ENCODE measurements around the gene TRNAU1AP. TPM values are rescaled to one million over a fixed set of nuclear protein-coding genes. Genes with fewer than 3 reads are reported as not detected.
"Not testable (repeated sequence)": the region's sequence is repeated elsewhere in the genome, so short reads cannot be mapped to it uniquely, and the experiment has no call there.

Gene TRNAU1AP
- total and polyA plus RNA-seq, 7 experiments from 2014 or later, result 26.5 to 52.5 (median 30.9) TPM

DNA sequence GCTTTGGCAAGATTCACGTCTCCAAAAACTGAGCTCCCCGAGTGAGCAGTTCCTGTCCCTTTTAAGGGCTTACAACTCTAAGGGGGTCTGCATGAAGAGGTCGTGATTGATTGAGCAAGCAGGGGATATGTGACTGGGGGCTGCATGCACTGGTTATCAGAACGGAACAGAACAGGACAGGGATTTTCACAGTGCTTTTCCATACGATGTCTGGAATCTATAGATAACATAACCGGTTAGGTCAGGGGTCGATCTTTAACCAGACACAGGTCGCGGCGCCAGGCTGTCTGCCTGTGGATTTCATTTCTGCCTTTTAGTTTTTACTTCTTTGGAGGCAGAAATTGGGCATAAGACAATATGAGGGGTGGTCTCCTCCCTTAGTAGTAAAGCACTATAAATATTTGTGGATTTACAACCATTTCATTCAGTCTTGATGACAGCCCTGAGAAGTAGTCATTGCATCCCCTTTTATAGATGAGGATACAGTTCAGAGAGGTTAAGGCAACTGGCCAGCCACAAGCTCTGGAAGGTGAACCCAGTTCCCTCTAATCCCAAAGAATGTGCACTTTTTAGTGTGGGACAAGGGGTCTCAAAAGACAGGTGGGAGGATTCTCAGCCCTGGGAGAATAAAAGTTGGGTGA is 27.8 kb upstream of the TRNAU1AP start:
- H3K36me3 ChIP-seq (ENCODE audit: control insufficient read depth in 2 of 3, insufficient read depth in 3 of 3, low read length in 3 of 3); H3K9me3 ChIP-seq (ENCODE audit: control insufficient read depth in 2 of 3, low read length in 3 of 3); DNase-seq; intact Hi-C loops (cut with micrococcal nuclease); ATAC-seq; H3K4me1 ChIP-seq (ENCODE audit: control insufficient read depth in 2 of 2, insufficient read depth in 2 of 2, low read length in 2 of 2); H3K27me3 ChIP-seq (ENCODE audit: control insufficient read depth in 2 of 2, insufficient read depth in 2 of 2, low read length in 2 of 2); H3K4me3 Mint-ChIP-seq; H3K9me3 Mint-ChIP-seq; CTCF ChIA-PET; H3K27ac ChIP-seq (ENCODE audit: low read depth, low read length); H3K4me3 ChIP-seq (ENCODE audit: low read length); H3K27me3 Mint-ChIP-seq; H3K27ac Mint-ChIP-seq: not testable (repeated sequence)
- POLR2A ChIA-PET, result interaction anchor here (0.6 kb wide), 1 partner anchor 628 kb away, joined by 5 read pairs; no protein-coding TSS in a partner anchor
- peaks cover 0 to 26% (median 7%) of the 10 kb centered on the region in 7 donors for H3K4me1 Mint-ChIP-seq
- H3K36me3 Mint-ChIP-seq, result peaks cover 0 to 12% (median 0%) of the 10 kb centered on the region in 5 donors

DNA sequence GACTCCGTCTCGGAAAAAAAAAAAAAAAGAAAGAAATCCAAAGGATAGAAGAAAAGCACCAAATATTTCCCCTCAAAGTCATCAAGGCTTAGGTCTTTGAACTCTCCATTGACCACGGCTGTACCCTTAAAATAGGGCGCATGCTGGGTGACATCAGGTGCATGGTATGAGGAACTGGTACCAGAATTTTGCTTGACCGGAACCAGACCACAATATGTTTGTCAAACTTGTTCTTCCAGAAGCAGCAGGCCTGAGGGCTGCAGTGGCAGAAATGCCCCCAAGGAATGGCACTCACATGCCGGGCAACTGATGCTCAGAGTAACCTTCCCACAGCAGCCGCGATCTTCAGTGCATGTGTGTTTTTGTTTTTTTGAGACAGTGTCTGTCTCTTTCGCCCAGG is 26.0 kb upstream of the TRNAU1AP start:
- Histone ChIP-seq H3K4me1 (ENCODE audit: control insufficient read depth in 2 of 2, insufficient read depth in 2 of 2, low read length in 2 of 2) (no peaks in the 10 kb centered on the region), H3K9me3 (ENCODE audit: control insufficient read depth in 2 of 3, low read length in 3 of 3) (no peaks in the 10 kb centered on the region), H3K36me3 (ENCODE audit: control insufficient read depth in 2 of 3, insufficient read depth in 3 of 3, low read length in 3 of 3) (peaks cover 0 to 14% (median 1%) of the 10 kb centered on the region in 3 experiments), H3K27ac (ENCODE audit: low read depth, low read length) (no peak overlapping the region), H3K4me3 (ENCODE audit: low read length) (no peak overlapping the region), H3K27me3 (ENCODE audit: control insufficient read depth in 2 of 2, insufficient read depth in 2 of 2, low read length in 2 of 2) (no peaks in the 10 kb centered on the region)
- CTCF ChIA-PET, result no interaction called here
- H3K36me3 Mint-ChIP-seq, result peaks cover 3 to 12% (median 6%) of the 10 kb centered on the region in 5 donors
- no peak overlapping the region for H3K27ac Mint-ChIP-seq
- ATAC-seq, result no peak
- POLR2A ChIA-PET, result interaction anchor here (0.6 kb wide), 1 partner anchor 35 kb away, joined by 4 read pairs; no protein-coding TSS in a partner anchor
- DNase-seq, result no peak
- intact Hi-C loops (cut with micrococcal nuclease), result no loop called here
- peaks cover 0 to 18% (median 3%) of the 10 kb centered on the region in 7 donors for H3K4me1 Mint-ChIP-seq
- no peaks in the 10 kb centered on the region for H3K27me3 Mint-ChIP-seq
- no peak overlapping the region for H3K4me3 Mint-ChIP-seq
- no peaks in the 10 kb centered on the region for H3K9me3 Mint-ChIP-seq

DNA sequence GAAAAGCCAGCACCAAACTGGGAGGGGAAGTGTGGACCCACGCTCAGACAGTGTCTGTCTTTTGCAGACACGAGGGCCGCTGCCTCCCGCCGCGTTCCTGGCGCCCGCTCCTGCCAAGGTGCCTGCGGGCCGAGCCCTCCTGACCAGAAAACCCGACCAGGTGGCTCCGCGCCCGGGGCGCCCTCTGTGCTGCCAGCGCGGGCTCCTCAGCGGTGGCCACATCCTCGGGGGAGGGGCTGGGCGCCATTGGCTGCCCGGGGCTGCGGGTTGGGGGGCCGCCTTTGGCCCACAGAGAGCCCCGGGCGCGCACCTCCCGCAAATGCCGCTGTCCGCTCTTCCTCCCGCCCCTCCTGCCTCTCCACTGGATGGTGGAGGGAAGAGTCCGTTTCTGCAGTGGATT is 22.4 kb upstream of the TRNAU1AP start:
- Mint-ChIP-seq H3K9me3 (no peaks in the 10 kb centered on the region), H3K4me1 (peaks cover 0 to 2% (median 0%) of the 10 kb centered on the region in 7 donors), H3K27ac (no peak overlapping the region), H3K4me3 (no peak overlapping the region), H3K27me3 (no peaks in the 10 kb centered on the region), H3K36me3 (peaks cover 3 to 17% (median 8%) of the 10 kb centered on the region in 5 donors)
- no peaks in the 10 kb centered on the region for H3K4me1 ChIP-seq (ENCODE audit: control insufficient read depth in 2 of 2, insufficient read depth in 2 of 2, low read length in 2 of 2)
- H3K9me3 ChIP-seq (ENCODE audit: control insufficient read depth in 2 of 3, low read length in 3 of 3), result no peaks in the 10 kb centered on the region
- peaks cover 0 to 24% (median 7%) of the 10 kb centered on the region in 3 experiments for H3K36me3 ChIP-seq (ENCODE audit: control insufficient read depth in 2 of 3, insufficient read depth in 3 of 3, low read length in 3 of 3)
- ATAC-seq, result no peak
- ChIA-PET POLR2A (interaction anchor here (0.7 kb wide), 1 partner anchor 38 kb away, joined by 3 read pairs; no protein-coding TSS in a partner anchor), CTCF (interaction anchor here (0.6 kb wide), 1 partner anchor 51 kb away, joined by 3 read pairs; no protein-coding TSS in a partner anchor)
- no peak overlapping the region for H3K4me3 ChIP-seq (ENCODE audit: low read length)
- intact Hi-C loops (cut with micrococcal nuclease), result no loop called here
- H3K27me3 ChIP-seq (ENCODE audit: control insufficient read depth in 2 of 2, insufficient read depth in 2 of 2, low read length in 2 of 2), result no peaks in the 10 kb centered on the region
- H3K27ac ChIP-seq (ENCODE audit: low read depth, low read length), result no peak overlapping the region
- no peak for DNase-seq

DNA sequence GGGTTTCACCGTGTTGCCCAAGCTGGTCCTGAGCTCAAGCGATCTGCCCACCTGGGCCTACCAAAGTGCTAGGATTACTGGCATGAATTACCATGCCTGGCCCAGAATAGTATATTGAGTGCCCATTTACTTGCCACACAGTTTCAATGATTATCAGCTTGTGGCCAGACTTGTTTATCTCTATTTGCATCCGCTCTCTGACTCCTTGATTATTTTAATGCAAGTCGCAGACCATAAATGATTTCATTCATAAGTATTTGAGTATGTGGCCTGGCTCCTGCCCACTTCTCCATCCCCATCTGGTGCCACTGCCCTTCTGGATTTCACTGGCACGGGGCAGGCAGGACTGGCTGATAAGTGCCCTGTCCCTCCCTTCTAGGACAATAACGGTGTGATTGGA is 18.2 kb upstream of the TRNAU1AP start:
- H3K27ac ChIP-seq (ENCODE audit: low read depth, low read length), result no peak overlapping the region
- no peak for ATAC-seq
- peaks cover 0 to 42% (median 7%) of the 10 kb centered on the region in 3 experiments for H3K36me3 ChIP-seq (ENCODE audit: control insufficient read depth in 2 of 3, insufficient read depth in 3 of 3, low read length in 3 of 3)
- no peaks in the 10 kb centered on the region for H3K27me3 ChIP-seq (ENCODE audit: control insufficient read depth in 2 of 2, insufficient read depth in 2 of 2, low read length in 2 of 2)
- no peaks in the 10 kb centered on the region for H3K27me3 Mint-ChIP-seq
- ChIA-PET POLR2A (interaction anchor here (0.6 kb wide), 1 partner anchor 28 kb away, joined by 3 read pairs; no protein-coding TSS in a partner anchor), CTCF (no interaction called here)
- no peaks in the 10 kb centered on the region for H3K9me3 ChIP-seq (ENCODE audit: control insufficient read depth in 2 of 3, low read length in 3 of 3)
- H3K27ac Mint-ChIP-seq, result no peak overlapping the region
- H3K36me3 Mint-ChIP-seq, result peaks cover 3 to 24% (median 9%) of the 10 kb centered on the region in 5 donors
- H3K4me3 ChIP-seq (ENCODE audit: low read length), result no peak overlapping the region
- no peak for DNase-seq
- H3K4me1 ChIP-seq (ENCODE audit: control insufficient read depth in 2 of 2, insufficient read depth in 2 of 2, low read length in 2 of 2), result no peaks in the 10 kb centered on the region
- peaks cover 0 to under 1% (median 0%) of the 10 kb centered on the region in 7 donors for H3K4me1 Mint-ChIP-seq
- H3K9me3 Mint-ChIP-seq, result no peaks in the 10 kb centered on the region
- intact Hi-C loops (cut with micrococcal nuclease), result no loop called here
- H3K4me3 Mint-ChIP-seq, result no peak overlapping the region

DNA sequence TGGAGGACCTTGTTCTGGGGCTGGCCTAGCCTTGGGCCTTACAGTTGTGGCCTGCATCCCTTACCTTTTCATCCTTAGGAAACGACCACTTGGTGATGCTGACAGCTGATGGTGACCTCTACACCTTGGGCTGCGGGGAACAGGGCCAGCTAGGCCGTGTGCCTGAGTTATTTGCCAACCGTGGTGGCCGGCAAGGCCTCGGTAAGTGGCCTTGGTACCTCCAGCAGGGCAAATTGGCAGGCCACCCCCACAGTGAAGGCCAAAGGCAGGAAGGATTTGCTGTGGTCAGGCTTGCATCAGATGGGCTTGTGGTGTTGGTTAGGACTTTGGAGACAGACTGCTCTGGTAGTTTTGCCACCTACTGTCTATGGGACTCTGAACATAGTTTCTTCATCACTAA is 17.7 kb upstream of the TRNAU1AP start:
- H3K27me3 Mint-ChIP-seq, result no peaks in the 10 kb centered on the region
- H3K36me3 ChIP-seq (ENCODE audit: control insufficient read depth in 2 of 3, insufficient read depth in 3 of 3, low read length in 3 of 3), result peaks cover 0 to 37% (median 7%) of the 10 kb centered on the region in 3 experiments
- no peak overlapping the region for H3K27ac ChIP-seq (ENCODE audit: low read depth, low read length)
- H3K4me1 Mint-ChIP-seq, result no peaks in the 10 kb centered on the region
- POLR2A ChIA-PET, result interaction anchor here (0.6 kb wide), 1 partner anchor 28 kb away, joined by 3 read pairs; no protein-coding TSS in a partner anchor
- intact Hi-C loops (cut with micrococcal nuclease), result no loop called here
- ATAC-seq (no peak), DNase-seq (no peak)
- H3K27me3 ChIP-seq (ENCODE audit: control insufficient read depth in 2 of 2, insufficient read depth in 2 of 2, low read length in 2 of 2), result no peaks in the 10 kb centered on the region
- no peak overlapping the region for H3K4me3 ChIP-seq (ENCODE audit: low read length)
- H3K36me3 Mint-ChIP-seq, result peaks cover 3 to 24% (median 9%) of the 10 kb centered on the region in 5 donors
- H3K4me3 Mint-ChIP-seq, result no peak overlapping the region
- H3K4me1 ChIP-seq (ENCODE audit: control insufficient read depth in 2 of 2, insufficient read depth in 2 of 2, low read length in 2 of 2), result no peaks in the 10 kb centered on the region
- H3K9me3 Mint-ChIP-seq, result no peaks in the 10 kb centered on the region
- H3K9me3 ChIP-seq (ENCODE audit: control insufficient read depth in 2 of 3, low read length in 3 of 3), result no peaks in the 10 kb centered on the region
- CTCF ChIA-PET, result no interaction called here
- H3K27ac Mint-ChIP-seq, result no peak overlapping the region

DNA sequence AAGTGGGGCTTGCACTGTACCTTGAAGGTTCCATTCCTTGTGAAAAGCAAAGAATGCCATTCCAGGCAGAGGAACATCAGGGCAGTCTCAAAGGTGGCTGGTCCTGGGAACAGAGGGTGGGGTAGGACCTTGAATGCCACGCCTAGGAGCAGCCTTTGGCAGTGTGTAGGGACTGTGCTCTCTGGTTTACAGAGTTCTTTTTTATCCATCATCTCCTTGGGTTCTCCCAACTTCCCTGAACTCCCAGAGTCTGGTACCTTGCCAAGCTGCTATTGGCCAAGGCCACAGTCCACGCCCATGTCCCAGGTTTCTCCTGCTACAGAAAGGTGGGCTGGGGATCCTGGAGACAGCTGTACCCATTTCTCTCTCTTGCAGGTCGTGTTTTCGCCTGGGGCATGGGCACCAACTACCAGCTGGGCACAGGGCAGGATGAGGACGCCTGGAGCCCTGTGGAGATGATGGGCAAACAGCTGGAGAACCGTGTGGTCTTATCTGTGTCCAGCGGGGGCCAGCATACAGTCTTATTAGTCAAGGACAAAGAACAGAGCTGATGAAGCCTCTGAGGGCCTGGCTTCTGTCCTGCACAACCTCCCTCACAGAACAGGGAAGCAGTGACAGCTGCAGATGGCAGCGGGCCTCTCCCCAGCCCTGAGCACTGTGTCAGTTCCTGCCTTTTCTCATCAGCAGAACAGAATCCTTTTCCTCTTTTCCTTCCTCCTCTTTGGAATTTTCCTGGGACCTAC is 15.3 kb upstream of the TRNAU1AP start:
- no peak for ATAC-seq
- DNase-seq, result no peak
- POLR2A ChIA-PET, result interaction anchor here (0.9 kb wide), 1 partner anchor 16 kb away, joined by 3 read pairs; no protein-coding TSS in a partner anchor
- Mint-ChIP-seq H3K27ac (peak overlapping the region in 2 of 9 donors; percentile 34 to 36), H3K36me3 (peaks cover 0 to 14% (median 5%) of the 10 kb centered on the region in 5 donors), H3K4me1 (no peaks in the 10 kb centered on the region), H3K27me3 (no peaks in the 10 kb centered on the region), H3K9me3 (no peaks in the 10 kb centered on the region), H3K4me3 (no peak overlapping the region)
- H3K9me3 ChIP-seq (ENCODE audit: control insufficient read depth in 2 of 3, low read length in 3 of 3), result no peaks in the 10 kb centered on the region
- no peaks in the 10 kb centered on the region for H3K4me1 ChIP-seq (ENCODE audit: control insufficient read depth in 2 of 2, insufficient read depth in 2 of 2, low read length in 2 of 2)
- no peak overlapping the region for H3K27ac ChIP-seq (ENCODE audit: low read depth, low read length)
- H3K4me3 ChIP-seq (ENCODE audit: low read length), result no peak overlapping the region
- peaks cover 0 to 23% (median 0%) of the 10 kb centered on the region in 3 experiments for H3K36me3 ChIP-seq (ENCODE audit: control insufficient read depth in 2 of 3, insufficient read depth in 3 of 3, low read length in 3 of 3)
- H3K27me3 ChIP-seq (ENCODE audit: control insufficient read depth in 2 of 2, insufficient read depth in 2 of 2, low read length in 2 of 2), result no peaks in the 10 kb centered on the region
- intact Hi-C loops (cut with micrococcal nuclease), result no loop called here
- CTCF ChIA-PET, result no interaction called here
